H1 (cell line): ENCODE results near the gene TAOK1. TPM values are rescaled to one million over a fixed set of nuclear protein-coding genes. Genes with fewer than 3 reads are reported as not detected.

Experiments used
- CTCF ChIA-PET: fragments of 300-600 bp; sonication (Branson Sonifier 250); formaldehyde crosslinking; loops from one replicate; lab custom pipeline; 2021; ENCODE audit not compliant: partially characterized antibody; lab: Charles Lee
- POLR2A ChIA-PET: fragments of 300-600 bp; sonication (Branson Sonifier 250); formaldehyde crosslinking; loops from one replicate; lab custom pipeline; 2021; ENCODE audit warnings: inconsistent platforms; ENCODE audit not compliant: partially characterized antibody; lab: Charles Lee
- DNase-seq, 2 experiments: peaks; one replicate each; pipeline versions ENCODE4 v3.0.0 to v3.0.0-alpha.2; 2010 to 2022; ENCODE audit warnings: low spot score in 2 of 2, low read depth in 1 of 2, mixed read lengths in 1 of 2
- FAIRE-seq: peaks from 2 replicates; lab custom pipeline; 2011; peaks lifted over from hg19 to GRCh38; lab: Jason Lieb, UNC
- H2AFZ ChIP-seq: 2 replicates; pipeline ENCODE4 v1.8.1; 2012; ENCODE audit warnings: low read length, inconsistent platforms
- H2AK5ac ChIP-seq: 2 replicates; pipeline ENCODE4 v1.6.1; 2013; ENCODE audit warnings: low read depth, low read length
- H2BK120ac ChIP-seq: replicated peaks from 2 replicates; pipeline ENCODE3; 2013; ENCODE audit warnings: low read depth, low read length, inconsistent platforms
- H2BK12ac ChIP-seq: 2 replicates; pipeline ENCODE4 v1.6.1; 2013; ENCODE audit warnings: low read depth, low read length
- H2BK15ac ChIP-seq: 2 replicates; pipeline ENCODE4 v1.6.1; 2013; ENCODE audit warnings: low read length
- H2BK20ac ChIP-seq: 2 replicates; pipeline ENCODE4 v1.6.1; 2013; ENCODE audit warnings: low read length
- H2BK5ac ChIP-seq: 2 replicates; pipeline ENCODE4 v1.6.1; 2013; ENCODE audit warnings: low read depth, low read length
- H3K14ac ChIP-seq: 2 replicates; pipeline ENCODE4 v1.6.1; 2013; ENCODE audit warnings: inconsistent platforms; ENCODE audit not compliant: insufficient read length
- H3K18ac ChIP-seq: 2 replicates; pipeline ENCODE4 v1.6.1; 2013; ENCODE audit warnings: low read length; ENCODE audit errors: extremely low read depth
- H3K23ac ChIP-seq: 2 replicates; pipeline ENCODE4 v1.6.1; 2013; ENCODE audit warnings: inconsistent platforms; ENCODE audit not compliant: insufficient read length
- H3K23me2 ChIP-seq: 2 replicates; pipeline ENCODE4 v1.6.1; 2013; ENCODE audit warnings: low read depth, low read length
- H3K27ac ChIP-seq: 2 replicates; pipeline ENCODE4 v1.6.1; 2011; ENCODE audit warnings: low read depth, low read length, inconsistent platforms
- H3K27me3 ChIP-seq, 4 experiments: replicated peaks in 1 of 4; 1 replicate in 1 of 4; 2 replicates in 3 of 4; pipeline versions ENCODE4 v1.6.1 to v1.8.1; 2011 to 2013; ENCODE audit warnings: low read length in 3 of 4, mild to moderate bottlenecking in 3 of 4, inconsistent platforms in 2 of 4, mixed read lengths in 2 of 4, moderate library complexity in 1 of 4; ENCODE audit not compliant: control insufficient read depth in 3 of 4, insufficient read depth in 3 of 4; ENCODE audit errors: extremely low read depth in 1 of 4
- H3K36me3 ChIP-seq, 4 experiments: 2 replicates each; pipeline versions ENCODE4 v1.6.1 to v1.8.1; 2011 to 2013; ENCODE audit warnings: mild to moderate bottlenecking in 4 of 4, low read length in 3 of 4, moderate library complexity in 2 of 4, control low read depth in 1 of 4, inconsistent platforms in 1 of 4; ENCODE audit not compliant: insufficient read depth in 4 of 4, control insufficient read depth in 2 of 4
- H3K4ac ChIP-seq: replicated peaks from 2 replicates; pipeline ENCODE3; 2013; ENCODE audit warnings: low read length, low read depth, mixed read lengths, inconsistent platforms; ENCODE audit not compliant: insufficient read length
- H3K4me1 ChIP-seq, 4 experiments: replicated peaks in 1 of 4; 1 replicate in 1 of 4; 2 replicates in 3 of 4; pipeline versions ENCODE4 v1.6.1 to v1.8.1; 2011 to 2013; ENCODE audit warnings: low read length in 3 of 4, inconsistent platforms in 2 of 4, mixed read lengths in 1 of 4; ENCODE audit not compliant: insufficient read depth in 4 of 4, control insufficient read depth in 3 of 4
- H3K4me2 ChIP-seq, 2 experiments: 2 replicates each; pipeline versions ENCODE4 v1.6.1 to v1.8.1; 2011 to 2013; ENCODE audit warnings: low read depth in 2 of 2, low read length in 2 of 2, control low read depth in 1 of 2, inconsistent platforms in 1 of 2, mild to moderate bottlenecking in 1 of 2; ENCODE audit not compliant: insufficient read depth in 1 of 2
- H3K4me3 ChIP-seq, 4 experiments: fragments of 200-600, 300-600 bp in 1 of 4; sonication (generic), shearing (Covaris generic), sonication (Bioruptor Twin) in 1 of 4; 2 replicates each; pipeline versions ENCODE4 v1.5.1 to v1.8.1; 2011 to 2016; ENCODE audit warnings: low read length in 4 of 4, low read depth in 3 of 4, control low read depth in 2 of 4, inconsistent platforms in 2 of 4, mild to moderate bottlenecking in 2 of 4, mixed read lengths in 1 of 4, moderate library complexity in 1 of 4; ENCODE audit not compliant: insufficient read depth in 2 of 4; ENCODE audit errors: extremely low read depth in 1 of 4
- H3K56ac ChIP-seq: replicated peaks from 2 replicates; pipeline ENCODE3; 2013; ENCODE audit warnings: low read depth, mild to moderate bottlenecking, mixed read lengths, low read length, inconsistent platforms; ENCODE audit not compliant: insufficient read length
- H3K79me1 ChIP-seq: 2 replicates; pipeline ENCODE4 v1.6.1; 2013; ENCODE audit warnings: low read depth, low read length, control low read depth
- H3K79me2 ChIP-seq, 2 experiments: 2 replicates each; pipeline versions ENCODE4 v1.6.1 to v1.8.1; 2012 to 2013; ENCODE audit warnings: low read length in 2 of 2, mild to moderate bottlenecking in 2 of 2, inconsistent platforms in 1 of 2; ENCODE audit not compliant: insufficient read depth in 2 of 2, control insufficient read depth in 1 of 2
- H3K9ac ChIP-seq, 4 experiments: replicated peaks in 1 of 4; 1 replicate in 1 of 4; 2 replicates in 3 of 4; pipeline versions ENCODE4 v1.6.1 to v1.8.1; 2011 to 2013; ENCODE audit warnings: low read depth in 3 of 4, low read length in 3 of 4, control low read depth in 2 of 4, mild to moderate bottlenecking in 2 of 4, moderate library complexity in 2 of 4, inconsistent platforms in 1 of 4; ENCODE audit errors: extremely low read depth in 1 of 4
- H3K9me3 ChIP-seq, 2 experiments: 2 replicates each; pipeline versions ENCODE4 v1.6.1 to v1.8.1; 2012 to 2013; ENCODE audit warnings: mild to moderate bottlenecking in 2 of 2, moderate library complexity in 2 of 2, control low read depth in 1 of 2, inconsistent platforms in 1 of 2, low read depth in 1 of 2, low read length in 1 of 2, mixed read lengths in 1 of 2; ENCODE audit not compliant: insufficient read depth in 2 of 2
- H4K20me1 ChIP-seq, 2 experiments: replicated peaks in 1 of 2; 2 replicates each; pipeline versions ENCODE3 to v1.8.1; 2011 to 2013; ENCODE audit warnings: inconsistent platforms in 2 of 2, low read length in 2 of 2, mild to moderate bottlenecking in 1 of 2; ENCODE audit not compliant: insufficient read depth in 2 of 2, control insufficient read depth in 1 of 2
- H4K5ac ChIP-seq: 2 replicates; pipeline ENCODE4 v1.6.1; 2013; ENCODE audit warnings: low read length, low read depth, mixed read lengths, inconsistent platforms; ENCODE audit not compliant: insufficient read length
- H4K8ac ChIP-seq: 2 replicates; pipeline ENCODE4 v1.8.0; 2013; ENCODE audit warnings: mild to moderate bottlenecking, moderate library complexity, low read length, inconsistent platforms; ENCODE audit not compliant: insufficient read depth; ENCODE audit errors: extremely low read depth
- H4K91ac ChIP-seq: replicated peaks from 2 replicates; pipeline ENCODE3; 2013; ENCODE audit warnings: low read length, mixed read lengths, inconsistent platforms; ENCODE audit not compliant: insufficient read length
- EGR1 ChIP-seq: IDR thresholded peaks from 2 replicates; pipeline ENCODE4 v1.6.1; 2011; ENCODE audit warnings: low read depth, low read length, borderline replicate concordance
- RAD21 ChIP-seq, 2 experiments: IDR thresholded peaks in 1 of 2; conservative IDR thresholded peaks in 1 of 2; 2 replicates each; pipeline ENCODE4 v1.6.1; 2011; ENCODE audit warnings: low read depth in 2 of 2, low read length in 2 of 2, improper control_type of control experiment in 1 of 2, inconsistent platforms in 1 of 2, mild to moderate bottlenecking in 1 of 2, moderate library complexity in 1 of 2
- SIX5 ChIP-seq: IDR thresholded peaks from 2 replicates; pipeline ENCODE4 v1.6.1; 2011; ENCODE audit warnings: mild to moderate bottlenecking, low read depth, low read length
- WGBS, 2 experiments: shearing (Covaris generic) in 1 of 2; methylation state at CpG; one replicate each; pipeline versions ENCODE4 v1.1.6 to v1.1.7; 2013 to 2015; ENCODE audit warnings: low lambda C conversion rate in 2 of 2, mixed read lengths in 2 of 2, inconsistent platforms in 1 of 2, low coverage in 1 of 2, missing lambda C conversion rate in 1 of 2; ENCODE audit not compliant: insufficient replicate concordance in 2 of 2, insufficient coverage in 1 of 2, insufficient read length in 1 of 2; ENCODE audit errors: extremely low coverage in 1 of 2, missing lambda C conversion rate in 1 of 2; 5-methylcytosine and 5-hydroxymethylcytosine counted together
- polyA plus RNA-seq, 7 experiments: library from polyadenylated mRNA; depleted of rRNA in 3 of 7; stranded (reverse) in 5 of 7; unstranded in 2 of 7; fragments of >200 nt in 5 of 7; fragments of 200-250 nt in 2 of 7; gene quantifications; 1 replicate in 5 of 7; 2 replicates in 1 of 7; 4 replicates in 1 of 7; pipeline versions ENCODE4 v1.2.1 to v1.2.3, GENCODE V29; 2011 to 2013; ENCODE audit warnings: missing spikeins in 2 of 7, mixed read lengths in 2 of 7
- total RNA-seq: library from RNA; stranded (reverse); fragmentation: NEBNext Ultra II Directional; extraction: Animal tissue kit (Norgen Biotek cat#: 25700); gene quantifications from 2 replicates; pipeline ENCODE4 v1.2.1, GENCODE V29; 2021
- TF ChIP-seq, protein P1 (sequence below), 3 experiments: IDR thresholded peaks; 1 replicate in 2 of 3; 2 replicates in 1 of 3; pipeline versions ENCODE4 v1.5.1 to v1.6.1; 2011; ENCODE audit warnings: low read length in 3 of 3, mild to moderate bottlenecking in 3 of 3, inconsistent platforms in 2 of 3, low read depth in 1 of 3, moderate library complexity in 1 of 3; ENCODE audit not compliant: insufficient read depth in 1 of 3; ENCODE audit errors: control extremely low read depth in 1 of 3

Gene TAOK1
- total and polyA plus RNA-seq, 2 of the 8 experiments (the other 6 are each of a cell fraction or from before 2014, with no cell fraction given): 12.2 to 90.6 TPM

DNA sequence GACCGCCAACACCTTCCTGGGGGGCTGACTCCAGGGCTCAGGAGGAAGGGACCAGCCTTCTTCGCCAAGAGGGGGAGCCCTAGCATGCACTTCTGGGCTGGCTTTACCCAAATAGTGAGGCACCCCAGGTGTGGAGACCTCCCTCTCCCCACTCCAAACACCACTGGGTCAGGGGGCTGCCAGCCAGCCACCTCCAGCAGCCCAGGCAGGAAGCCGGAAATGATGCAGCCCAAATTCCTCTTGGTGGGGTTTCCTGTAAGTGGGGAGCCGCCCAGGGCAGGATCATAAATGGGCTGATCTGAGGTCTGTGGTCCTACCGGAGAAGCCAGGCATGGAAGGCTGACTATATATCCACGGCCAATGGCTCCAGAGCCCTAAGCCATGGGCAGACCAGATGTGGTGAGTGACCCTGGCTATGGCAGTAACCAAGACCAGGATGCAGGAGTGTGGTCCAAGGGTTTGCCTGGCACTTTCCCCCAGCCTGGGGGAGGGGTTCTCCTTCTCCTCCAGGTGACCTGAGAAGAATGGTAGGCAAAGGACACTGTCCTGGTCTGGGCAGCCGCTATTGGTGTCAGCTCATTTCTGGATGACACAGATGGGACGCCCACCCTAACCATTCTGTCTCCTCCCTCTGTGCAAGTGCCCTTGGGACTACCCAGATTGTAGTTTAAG lies 195.1 kb downstream of the TAOK1 start:
- no peak overlapping the region; a peak in 1 of 4 replicates for H3K4me2 ChIP-seq
- H2AK5ac ChIP-seq: peak overlapping the region; percentile 86; the same call in 1 of the 2 replicates
- H3K14ac ChIP-seq: no peak overlapping the region
- no peak overlapping the region for H3K27ac ChIP-seq
- peaks cover 0 to 6% (median 3%) of the 10 kb centered on the region in 4 experiments; a peak in 2 of 7 replicates for H3K27me3 ChIP-seq
- no peaks in the 10 kb centered on the region for H3K9me3 ChIP-seq
- no peak for DNase-seq
- H3K23me2 ChIP-seq: peaks cover 13% of the 10 kb centered on the region; the same call in 1 of the 2 replicates
- no peak overlapping the region for H4K91ac ChIP-seq
- no peak for FAIRE-seq
- no peak overlapping the region for H4K8ac ChIP-seq
- peak overlapping the region; percentile 21; the same call in 1 of the 2 replicates for H2BK20ac ChIP-seq
- TF ChIP-seq EGR1: no peak
- TF ChIP-seq SIX5: no peak
- TF ChIP-seq, protein P1, sequence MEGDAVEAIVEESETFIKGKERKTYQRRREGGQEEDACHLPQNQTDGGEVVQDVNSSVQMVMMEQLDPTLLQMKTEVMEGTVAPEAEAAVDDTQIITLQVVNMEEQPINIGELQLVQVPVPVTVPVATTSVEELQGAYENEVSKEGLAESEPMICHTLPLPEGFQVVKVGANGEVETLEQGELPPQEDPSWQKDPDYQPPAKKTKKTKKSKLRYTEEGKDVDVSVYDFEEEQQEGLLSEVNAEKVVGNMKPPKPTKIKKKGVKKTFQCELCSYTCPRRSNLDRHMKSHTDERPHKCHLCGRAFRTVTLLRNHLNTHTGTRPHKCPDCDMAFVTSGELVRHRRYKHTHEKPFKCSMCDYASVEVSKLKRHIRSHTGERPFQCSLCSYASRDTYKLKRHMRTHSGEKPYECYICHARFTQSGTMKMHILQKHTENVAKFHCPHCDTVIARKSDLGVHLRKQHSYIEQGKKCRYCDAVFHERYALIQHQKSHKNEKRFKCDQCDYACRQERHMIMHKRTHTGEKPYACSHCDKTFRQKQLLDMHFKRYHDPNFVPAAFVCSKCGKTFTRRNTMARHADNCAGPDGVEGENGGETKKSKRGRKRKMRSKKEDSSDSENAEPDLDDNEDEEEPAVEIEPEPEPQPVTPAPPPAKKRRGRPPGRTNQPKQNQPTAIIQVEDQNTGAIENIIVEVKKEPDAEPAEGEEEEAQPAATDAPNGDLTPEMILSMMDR (IDR thresholded peaks at IDR 0.05; ENCODE audit: control extremely low read depth in 1 of 3, insufficient read depth in 1 of 3, low read depth in 1 of 3, low read length in 3 of 3): peak; percentile 35 to 72 (median 53)
- peak; percentile 17 to 37; a peak in 3 of 4 replicates for TF ChIP-seq RAD21 (IDR thresholded peaks at IDR 0.05 in 1 of 2, conservative IDR thresholded peaks at IDR 0.05 in 1 of 2; ENCODE audit: low read depth in 2 of 2, low read length in 2 of 2)
- H2BK15ac ChIP-seq: peak overlapping the region; percentile 90; the same call in 1 of the 2 replicates
- no peak overlapping the region for H2AFZ ChIP-seq
- H3K79me1 ChIP-seq: peaks cover 19% of the 10 kb centered on the region
- H3K23ac ChIP-seq: no peak overlapping the region
- H3K56ac ChIP-seq: no peak overlapping the region
- H2BK120ac ChIP-seq: no peak overlapping the region
- 0 out of 8 replicates have a peak, but pooled peaks cover 0 to 6% (median 1%) of the 10 kb centered on the region in 4 experiments for H3K36me3 ChIP-seq
- no peak overlapping the region for H3K4me3 ChIP-seq
- H3K18ac ChIP-seq: peak overlapping the region; percentile 51; the same call in 1 of the 2 replicates
- ChIA-PET POLR2A (interaction anchor here (1.0 to 1.5 kb wide), 2 partner anchors 14 to 291 kb away, joined by 3 to 6 read pairs; partner anchors contain the start of gene NUFIP2), CTCF (interaction anchor here (0.6 to 14.8 kb wide), 6 partner anchors 9 to 307 kb away, joined by 3 to 193 read pairs (median 6); partner anchors contain the start of genes ABHD15, CORO6 and TP53I13)
- peaks cover 15 to 36% of the 10 kb centered on the region in 2 experiments for H4K20me1 ChIP-seq
- peaks cover 0 to 42% of the 10 kb centered on the region in 2 experiments; a peak in 2 of 4 replicates for H3K79me2 ChIP-seq
- peak overlapping the region; percentile 86 for H2BK5ac ChIP-seq
- no peak overlapping the region for H3K9ac ChIP-seq
- H4K5ac ChIP-seq: no peak overlapping the region
- WGBS, 2 experiments: 80% methylated on average over 8 of the region's 8 CpGs; no CpG with 5 or more reads in 1 of the 2 experiments
- peak overlapping the region; percentile 99; the same call in 1 of the 2 replicates for H2BK12ac ChIP-seq
- H3K4me1 ChIP-seq: peaks cover 7 to 31% (median 25%) of the 10 kb centered on the region in 4 experiments
- peak overlapping the region; percentile 75 for H3K4ac ChIP-seq
